WTC11 (cell line): ENCODE results near the gene PAPSS1. TPM values are rescaled to one million over a fixed set of nuclear protein-coding genes. Genes with fewer than 3 reads are reported as not detected.
"Not testable (repeated sequence)": the region's sequence is repeated elsewhere in the genome, so short reads cannot be mapped to it uniquely, and the experiment has no call there.

Experiments
- ATAC-seq: fragments of 200-7000 bp; cut with Tn5 transposase; 2 replicates; pipeline ENCODE4 v1.10.0; 2021; ENCODE audit warnings: mild to moderate bottlenecking, moderate library complexity
- CTCF ChIA-PET: fragments of 300-600 bp; sonication (Branson Sonifier 250); formaldehyde crosslinking; loops from one replicate; lab custom pipeline; 2021; ENCODE audit warnings: antibody characterized with exemption; lab: Charles Lee
- POLR2A ChIA-PET: fragments of 350-600 bp; sonication (Branson Sonifier 250); formaldehyde crosslinking; loops from one replicate; lab custom pipeline; 2021; ENCODE audit warnings: antibody characterized with exemption; lab: Charles Lee
- DNase-seq: peaks from one replicate; pipeline ENCODE4 v3.0.0; 2021; ENCODE audit warnings: low spot score
- H3K27ac Mint-ChIP-seq: 2 replicates; pipeline ENCODE4 v1.8.0; 2021; ENCODE audit warnings: mixed read lengths
- H3K27me3 Mint-ChIP-seq: 2 replicates; pipeline ENCODE4 v1.8.0; 2021; ENCODE audit warnings: low read depth, mild to moderate bottlenecking, moderate library complexity, mixed read lengths
- H3K36me3 Mint-ChIP-seq: 2 replicates; pipeline ENCODE4 v1.8.0; 2021; ENCODE audit warnings: mixed read lengths
- H3K4me1 Mint-ChIP-seq: 2 replicates; pipeline ENCODE4 v1.8.0; 2022; ENCODE audit warnings: mixed read lengths
- H3K4me3 Mint-ChIP-seq: 2 replicates; pipeline ENCODE4 v1.8.0; 2021; ENCODE audit warnings: mild to moderate bottlenecking, moderate library complexity, mixed read lengths
- H3K9me3 Mint-ChIP-seq: 2 replicates; pipeline ENCODE4 v1.8.0; 2021; ENCODE audit warnings: mixed read lengths
- CBFB ChIP-seq: sonication (generic); formaldehyde crosslinking; IDR thresholded peaks from 2 replicates; pipeline ENCODE4 v1.8.1; 2022; ENCODE audit warnings: mild to moderate bottlenecking, low read depth, missing genetic modification reagents
- EMX1 ChIP-seq: fragments of 250-450 bp; sonication (Bioruptor Pico); IDR thresholded peaks from 2 replicates; pipeline ENCODE4 v1.8.0; 2021; ENCODE audit warnings: mild to moderate bottlenecking
- ETV6 ChIP-seq: sonication (generic); formaldehyde crosslinking; IDR thresholded peaks from 2 replicates; pipeline ENCODE4 v1.8.1; 2022; ENCODE audit warnings: mild to moderate bottlenecking, missing genetic modification reagents
- FOXJ3 ChIP-seq: sonication (generic); formaldehyde crosslinking; IDR thresholded peaks from 2 replicates; pipeline ENCODE4 v1.9.0; 2021; ENCODE audit warnings: missing genetic modification reagents, mild to moderate bottlenecking, borderline replicate concordance
- GABPB1 ChIP-seq: sonication (generic); formaldehyde crosslinking; IDR thresholded peaks from 2 replicates; pipeline ENCODE4 v1.8.1; 2023; ENCODE audit warnings: mild to moderate bottlenecking, missing genetic modification reagents
- GRHL2 ChIP-seq: fragments of 250-450 bp; sonication (Bioruptor Pico); IDR thresholded peaks from 2 replicates; pipeline ENCODE4 v1.8.0; 2022; ENCODE audit warnings: mild to moderate bottlenecking, moderate library complexity; ENCODE audit not compliant: insufficient replicate concordance, severe bottlenecking
- HMGA2 ChIP-seq: fragments of 250-450 bp; sonication (Bioruptor Pico); IDR thresholded peaks from 2 replicates; pipeline ENCODE4 v1.4.0; 2021; ENCODE audit warnings: mild to moderate bottlenecking, moderate library complexity
- MYBL2 ChIP-seq: sonication (generic); formaldehyde crosslinking; IDR thresholded peaks from 2 replicates; pipeline ENCODE4 v1.8.1; 2023; ENCODE audit warnings: mild to moderate bottlenecking, moderate library complexity, missing genetic modification reagents
- NFATC4 ChIP-seq: fragments of 250-450 bp; sonication (Bioruptor Pico); IDR thresholded peaks from 2 replicates; pipeline ENCODE4 v1.9.0; 2021; ENCODE audit warnings: mild to moderate bottlenecking
- NFE2L1 ChIP-seq: sonication (generic); formaldehyde crosslinking; IDR thresholded peaks from 2 replicates; pipeline ENCODE4 v1.8.1; 2023; ENCODE audit warnings: missing genetic modification reagents
- NFYB ChIP-seq: sonication (generic); formaldehyde crosslinking; conservative IDR thresholded peaks from 2 replicates; pipeline ENCODE4 v1.8.0; 2022; ENCODE audit warnings: low read depth, missing genetic modification reagents
- NR3C1 ChIP-seq: sonication (generic); formaldehyde crosslinking; conservative IDR thresholded peaks from 2 replicates; pipeline ENCODE4 v1.8.1; 2023; ENCODE audit warnings: low read depth, mild to moderate bottlenecking, missing genetic modification reagents
- RORB ChIP-seq: fragments of 250-450 bp; sonication (Bioruptor Pico); IDR thresholded peaks from 2 replicates; pipeline ENCODE4 v1.9.0; 2021; ENCODE audit warnings: mild to moderate bottlenecking
- TEAD1 ChIP-seq: sonication (generic); formaldehyde crosslinking; IDR thresholded peaks from 2 replicates; pipeline ENCODE4 v1.8.0; 2022; ENCODE audit warnings: mild to moderate bottlenecking, missing genetic modification reagents
- ZNF121 ChIP-seq: sonication (generic); formaldehyde crosslinking; IDR thresholded peaks from 2 replicates; pipeline ENCODE4 v1.8.0; 2023; ENCODE audit warnings: missing genetic modification reagents
- ZNF138 ChIP-seq: sonication (generic); formaldehyde crosslinking; conservative IDR thresholded peaks from 2 replicates; pipeline ENCODE4 v1.8.1; 2022; ENCODE audit warnings: mild to moderate bottlenecking, moderate library complexity, missing genetic modification reagents
- ZNF396 ChIP-seq: fragments of 250-450 bp; sonication (Bioruptor Pico); IDR thresholded peaks from 2 replicates; pipeline ENCODE4 v1.8.0; 2021; ENCODE audit warnings: mild to moderate bottlenecking, moderate library complexity, borderline replicate concordance
- ZNF671 ChIP-seq: fragments of 250-450 bp; sonication (Bioruptor Pico); IDR thresholded peaks from 2 replicates; pipeline ENCODE4 v1.8.0; 2021; ENCODE audit warnings: mild to moderate bottlenecking
- total RNA-seq: library from RNA; stranded (reverse); gene quantifications from 3 replicates; pipeline ENCODE4 v1.2.3, GENCODE V29; 2021
- TF ChIP-seq, protein P1 (sequence below): sonication (generic); formaldehyde crosslinking; IDR thresholded peaks from 2 replicates; pipeline ENCODE4 v1.8.1; 2023; ENCODE audit warnings: mild to moderate bottlenecking, missing genetic modification reagents
- TF ChIP-seq, protein P2 (sequence below): fragments of 200-600 bp; IDR thresholded peaks from 2 replicates; pipeline ENCODE4 v1.8.0; 2022; ENCODE audit warnings: antibody characterized with exemption
- TF ChIP-seq, protein P3 (sequence below): fragments of 250-450 bp; sonication (Bioruptor Pico); IDR thresholded peaks from 2 replicates; pipeline ENCODE4 v1.9.0; 2021; ENCODE audit warnings: mild to moderate bottlenecking
- TF ChIP-seq, protein P4 (sequence below): sonication (generic); formaldehyde crosslinking; IDR thresholded peaks from 2 replicates; pipeline ENCODE4 v1.8.0; 2022; ENCODE audit warnings: mild to moderate bottlenecking, missing genetic modification reagents
- TF ChIP-seq, protein P5 (sequence below): sonication (generic); formaldehyde crosslinking; IDR thresholded peaks from 2 replicates; pipeline ENCODE4 v1.8.0; 2022; ENCODE audit warnings: mild to moderate bottlenecking, missing genetic modification reagents

The PAPSS1 gene
- total RNA-seq, 1 experiment from 2014 or later = 62.9 TPM

DNA sequence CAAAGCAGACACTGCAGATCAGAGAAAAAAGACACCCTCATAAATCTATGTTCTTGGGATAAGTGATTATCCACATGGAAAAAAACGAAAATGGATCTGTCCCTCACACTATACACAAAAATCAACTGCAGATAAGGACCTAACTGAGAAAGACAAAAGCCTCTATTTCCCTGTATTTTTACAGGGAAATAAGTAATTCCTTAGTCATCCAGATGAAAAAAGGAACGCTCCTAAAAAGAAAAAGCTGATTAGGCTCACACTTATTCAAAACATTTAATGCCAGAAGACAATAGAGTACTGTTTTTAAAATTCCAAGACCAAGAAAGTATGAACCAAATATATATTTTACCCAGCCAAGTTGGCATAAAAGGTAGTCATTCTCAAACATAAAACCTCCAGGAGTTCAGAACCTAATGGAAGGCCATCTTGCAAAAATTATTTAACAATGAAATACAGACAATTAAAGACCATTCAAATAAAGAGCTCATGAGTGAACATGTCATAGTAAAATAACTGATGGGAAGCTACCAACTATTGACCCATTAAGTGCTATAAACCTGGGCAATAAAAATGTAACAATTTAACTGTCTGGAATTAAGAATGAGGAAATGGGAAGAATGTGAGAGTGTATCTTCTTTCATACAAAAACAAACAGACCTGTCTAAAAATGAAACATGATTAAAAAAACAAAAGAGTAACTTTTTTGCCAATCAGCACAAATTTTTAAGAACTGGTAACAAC is 20.4 kb downstream of the PAPSS1 start:
- no peaks in the 10 kb centered on the region for H3K27me3 Mint-ChIP-seq
- no peak overlapping the region for H3K4me3 Mint-ChIP-seq
- peaks cover 42% of the 10 kb centered on the region for H3K36me3 Mint-ChIP-seq
- TF ChIP-seq ZNF121 (CRISPR knock-in tag) (no peak), NFATC4 (no peak), CBFB (CRISPR knock-in tag) (no peak), ZNF396 (CRISPR knock-in tag) (no peak), ZNF138 (no peak), GABPB1 (CRISPR knock-in tag) (no peak), ETV6 (CRISPR knock-in tag) (no peak), HMGA2 (no peak), EMX1 (CRISPR knock-in tag) (no peak), FOXJ3 (CRISPR knock-in tag) (no peak)
- TF ChIP-seq, protein P1, sequence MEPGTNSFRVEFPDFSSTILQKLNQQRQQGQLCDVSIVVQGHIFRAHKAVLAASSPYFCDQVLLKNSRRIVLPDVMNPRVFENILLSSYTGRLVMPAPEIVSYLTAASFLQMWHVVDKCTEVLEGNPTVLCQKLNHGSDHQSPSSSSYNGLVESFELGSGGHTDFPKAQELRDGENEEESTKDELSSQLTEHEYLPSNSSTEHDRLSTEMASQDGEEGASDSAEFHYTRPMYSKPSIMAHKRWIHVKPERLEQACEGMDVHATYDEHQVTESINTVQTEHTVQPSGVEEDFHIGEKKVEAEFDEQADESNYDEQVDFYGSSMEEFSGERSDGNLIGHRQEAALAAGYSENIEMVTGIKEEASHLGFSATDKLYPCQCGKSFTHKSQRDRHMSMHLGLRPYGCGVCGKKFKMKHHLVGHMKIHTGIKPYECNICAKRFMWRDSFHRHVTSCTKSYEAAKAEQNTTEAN (CRISPR knock-in tag) = no peak
- TF ChIP-seq, protein P2, sequence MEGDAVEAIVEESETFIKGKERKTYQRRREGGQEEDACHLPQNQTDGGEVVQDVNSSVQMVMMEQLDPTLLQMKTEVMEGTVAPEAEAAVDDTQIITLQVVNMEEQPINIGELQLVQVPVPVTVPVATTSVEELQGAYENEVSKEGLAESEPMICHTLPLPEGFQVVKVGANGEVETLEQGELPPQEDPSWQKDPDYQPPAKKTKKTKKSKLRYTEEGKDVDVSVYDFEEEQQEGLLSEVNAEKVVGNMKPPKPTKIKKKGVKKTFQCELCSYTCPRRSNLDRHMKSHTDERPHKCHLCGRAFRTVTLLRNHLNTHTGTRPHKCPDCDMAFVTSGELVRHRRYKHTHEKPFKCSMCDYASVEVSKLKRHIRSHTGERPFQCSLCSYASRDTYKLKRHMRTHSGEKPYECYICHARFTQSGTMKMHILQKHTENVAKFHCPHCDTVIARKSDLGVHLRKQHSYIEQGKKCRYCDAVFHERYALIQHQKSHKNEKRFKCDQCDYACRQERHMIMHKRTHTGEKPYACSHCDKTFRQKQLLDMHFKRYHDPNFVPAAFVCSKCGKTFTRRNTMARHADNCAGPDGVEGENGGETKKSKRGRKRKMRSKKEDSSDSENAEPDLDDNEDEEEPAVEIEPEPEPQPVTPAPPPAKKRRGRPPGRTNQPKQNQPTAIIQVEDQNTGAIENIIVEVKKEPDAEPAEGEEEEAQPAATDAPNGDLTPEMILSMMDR = no peak
- TF ChIP-seq, protein P3, sequence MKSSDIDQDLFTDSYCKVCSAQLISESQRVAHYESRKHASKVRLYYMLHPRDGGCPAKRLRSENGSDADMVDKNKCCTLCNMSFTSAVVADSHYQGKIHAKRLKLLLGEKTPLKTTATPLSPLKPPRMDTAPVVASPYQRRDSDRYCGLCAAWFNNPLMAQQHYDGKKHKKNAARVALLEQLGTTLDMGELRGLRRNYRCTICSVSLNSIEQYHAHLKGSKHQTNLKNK = no peak
- H3K9me3 Mint-ChIP-seq = peaks cover 23% of the 10 kb centered on the region
- DNase-seq (no peak), ATAC-seq (no peak)
- H3K27ac Mint-ChIP-seq = no peak overlapping the region
- POLR2A ChIA-PET = no interaction called here
- CTCF ChIA-PET = no interaction called here
- no peaks in the 10 kb centered on the region for H3K4me1 Mint-ChIP-seq

DNA sequence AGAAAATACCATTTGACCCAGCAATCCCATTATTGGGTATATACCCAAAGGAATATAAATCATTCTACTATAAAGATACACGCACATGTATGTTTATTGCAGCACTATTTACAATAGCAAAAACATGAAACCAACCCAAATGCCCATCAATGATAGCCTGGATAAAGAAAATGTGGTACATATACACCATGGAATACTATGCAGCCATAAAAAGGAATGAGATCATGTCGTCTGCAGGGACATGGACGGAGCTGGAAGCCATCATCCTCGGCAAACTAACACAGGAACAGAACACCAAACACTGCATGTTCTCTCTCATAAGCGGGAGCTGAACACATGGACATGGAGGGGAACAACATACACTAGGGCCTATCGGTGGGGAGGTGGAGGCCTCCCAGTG is 23.8 kb downstream of the PAPSS1 start:
- H3K4me1 Mint-ChIP-seq, H3K27ac Mint-ChIP-seq, H3K27me3 Mint-ChIP-seq, POLR2A ChIA-PET, H3K9me3 Mint-ChIP-seq, ATAC-seq, CTCF ChIA-PET, H3K4me3 Mint-ChIP-seq, DNase-seq: not testable (repeated sequence)
- peaks cover 46% of the 10 kb centered on the region for H3K36me3 Mint-ChIP-seq

DNA sequence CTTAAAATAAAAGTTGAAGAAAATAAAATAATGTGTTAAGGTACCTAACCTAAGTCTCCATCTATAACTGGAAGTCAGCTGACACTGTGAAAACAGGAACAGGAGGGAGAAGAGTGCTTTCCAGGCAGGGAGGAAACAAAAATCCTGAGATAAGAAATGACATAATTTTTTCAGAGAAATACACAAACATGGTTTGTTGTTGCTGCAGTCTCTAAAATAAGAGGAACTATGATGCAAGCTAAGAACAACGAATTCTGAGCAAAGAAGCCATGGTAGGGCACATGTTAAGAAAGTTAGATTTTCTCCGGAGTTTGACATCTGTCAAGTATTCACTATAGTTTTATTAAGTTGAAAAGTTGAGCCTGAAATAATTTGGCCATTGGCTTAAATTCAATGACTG is 26.9 kb downstream of the PAPSS1 start:
- ChIA-PET CTCF (no interaction called here), POLR2A (no interaction called here)
- no peak for DNase-seq
- Mint-ChIP-seq H3K27ac (no peak overlapping the region), H3K4me1 (no peaks in the 10 kb centered on the region)
- TF ChIP-seq MYBL2 (CRISPR knock-in tag) (no peak), NFYB (CRISPR knock-in tag) (no peak), ZNF671 (CRISPR knock-in tag) (no peak), TEAD1 (no peak), GRHL2 (CRISPR knock-in tag) (no peak), NR3C1 (CRISPR knock-in tag) (no peak), RORB (CRISPR knock-in tag) (no peak), NFE2L1 (CRISPR knock-in tag) (no peak)
- TF ChIP-seq, protein P4, sequence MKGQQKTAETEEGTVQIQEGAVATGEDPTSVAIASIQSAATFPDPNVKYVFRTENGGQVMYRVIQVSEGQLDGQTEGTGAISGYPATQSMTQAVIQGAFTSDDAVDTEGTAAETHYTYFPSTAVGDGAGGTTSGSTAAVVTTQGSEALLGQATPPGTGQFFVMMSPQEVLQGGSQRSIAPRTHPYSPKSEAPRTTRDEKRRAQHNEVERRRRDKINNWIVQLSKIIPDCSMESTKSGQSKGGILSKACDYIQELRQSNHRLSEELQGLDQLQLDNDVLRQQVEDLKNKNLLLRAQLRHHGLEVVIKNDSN (CRISPR knock-in tag) = no peak
- TF ChIP-seq, protein P5, sequence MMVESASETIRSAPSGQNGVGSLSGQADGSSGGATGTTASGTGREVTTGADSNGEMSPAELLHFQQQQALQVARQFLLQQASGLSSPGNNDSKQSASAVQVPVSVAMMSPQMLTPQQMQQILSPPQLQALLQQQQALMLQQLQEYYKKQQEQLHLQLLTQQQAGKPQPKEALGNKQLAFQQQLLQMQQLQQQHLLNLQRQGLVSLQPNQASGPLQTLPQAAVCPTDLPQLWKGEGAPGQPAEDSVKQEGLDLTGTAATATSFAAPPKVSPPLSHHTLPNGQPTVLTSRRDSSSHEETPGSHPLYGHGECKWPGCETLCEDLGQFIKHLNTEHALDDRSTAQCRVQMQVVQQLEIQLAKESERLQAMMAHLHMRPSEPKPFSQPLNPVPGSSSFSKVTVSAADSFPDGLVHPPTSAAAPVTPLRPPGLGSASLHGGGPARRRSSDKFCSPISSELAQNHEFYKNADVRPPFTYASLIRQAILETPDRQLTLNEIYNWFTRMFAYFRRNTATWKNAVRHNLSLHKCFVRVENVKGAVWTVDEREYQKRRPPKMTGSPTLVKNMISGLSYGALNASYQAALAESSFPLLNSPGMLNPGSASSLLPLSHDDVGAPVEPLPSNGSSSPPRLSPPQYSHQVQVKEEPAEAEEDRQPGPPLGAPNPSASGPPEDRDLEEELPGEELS (CRISPR knock-in tag) = no peak
- TF ChIP-seq, all 79 proteins: peak for 0
- no peak for ATAC-seq
- Mint-ChIP-seq H3K27me3 (no peaks in the 10 kb centered on the region), H3K9me3 (peaks cover 9% of the 10 kb centered on the region), H3K36me3 (peaks cover 25% of the 10 kb centered on the region), H3K4me3 (no peak overlapping the region)
